Renal cortex interstitium (tissue), 15 donors: Measurements from ENCODE around the gene SLC10A4. TPM values are rescaled to one million over a fixed set of nuclear protein-coding genes. Genes with fewer than 3 reads are reported as not detected.
A peak's percentile ranks its signal among the peaks of the same experiment; 100 is the strongest.
"Not testable (repeated sequence)": the region's sequence is repeated elsewhere in the genome, so short reads cannot be mapped to it uniquely, and the experiment has no call there.

Experiments
- DNase-seq, 11 donors: peaks; one replicate each; pipeline ENCODE4 v3.0.0-alpha.2; 2013; ENCODE audit warnings: low read depth in 9 of 11, low spot score in 4 of 11; ENCODE audit errors: extremely low read depth in 1 of 11
- long read RNA-seq, 16 experiments: transcript quantifications; one replicate each; lab custom pipeline, GENCODE V29; 2026
- polyA plus RNA-seq, 3 donors: library from polyadenylated mRNA; unstranded; fragments of 120-200 nt; gene quantifications; one replicate each; pipeline ENCODE4 v1.2.1, GENCODE V29; 2013; ENCODE audit not compliant: insufficient read length in 3 of 3

SLC10A4 gene
- under 1 TPM; 0.25 to 0.54 (median 0.30) TPM for polyA plus RNA-seq
- long read RNA-seq, donor 1: 0 reads
- long read RNA-seq, donor 2: 0 reads
- long read RNA-seq, donor 3, partial matches to known transcripts: 0 of 1 reads
- long read RNA-seq, donor 3, other reads (novel, unspliced or antisense): 0 of 1 reads
- long read RNA-seq, donor 4: 0 reads
- long read RNA-seq, donor 5: 0 reads
- long read RNA-seq, donor 6, partial matches to known transcripts: 0 of 1 reads
- long read RNA-seq, donor 6, other reads (novel, unspliced or antisense): 0 of 1 reads
- long read RNA-seq, donor 7: 0 reads
- long read RNA-seq, donor 8: 0 reads
- long read RNA-seq, donor 9: 0 reads
- long read RNA-seq, donor 10: 0 reads
- long read RNA-seq, donor 11: 0 reads
- long read RNA-seq, donor 12: 0 reads
- long read RNA-seq, donor 13: 0 reads
- long read RNA-seq, donor 14: 0 reads
- long read RNA-seq, donor 15: 0 reads
- long read RNA-seq, donor 16, partial matches to known transcripts: 0 of 1 reads
- long read RNA-seq, donor 16, other reads (novel, unspliced or antisense): 0 of 1 reads

- DNase-seq: no peak
Measured at GRCh38 chr4:48483006-48483776, at the start of gene SLC10A4. SLC10A4 (plus strand) TSS chr4:48483343; CDS start chr4:48483562, 219 bp downstream.

GRCh38 chr4:48436318-48436717, 46.8 kb upstream of the SLC10A4 start:
- no peak for DNase-seq

GRCh38 chr4:48439988-48440387, 43.2 kb upstream of the SLC10A4 start:
- DNase-seq: no peak

GRCh38 chr4:48440914-48441313, 42.2 kb upstream of the SLC10A4 start:
- not testable (repeated sequence) for DNase-seq

- no peak for DNase-seq
Measured at GRCh38 chr4:48445704-48446103, 37.4 kb upstream of the SLC10A4 start.

GRCh38 chr4:48446642-48447041, 36.5 kb upstream of the SLC10A4 start:
- no peak for DNase-seq

GRCh38 chr4:48449151-48449550, 34.0 kb upstream of the SLC10A4 start:
- no peak for DNase-seq

- no peak for DNase-seq
Measured at GRCh38 chr4:48450740-48451139, 32.4 kb upstream of the SLC10A4 start.

- DNase-seq: not testable (repeated sequence)
Measured at GRCh38 chr4:48451656-48452055, 31.5 kb upstream of the SLC10A4 start.

- DNase-seq: no peak
Measured at GRCh38 chr4:48454591-48454990, 28.6 kb upstream of the SLC10A4 start.

GRCh38 chr4:48461000-48461399, 22.1 kb upstream of the SLC10A4 start:
- DNase-seq: no peak

- DNase-seq: peak in 2 of 11 donors; percentile 27 to 33
Measured at GRCh38 chr4:48462363-48462762, 20.8 kb upstream of the SLC10A4 start.

GRCh38 chr4:48467442-48467841, 15.7 kb upstream of the SLC10A4 start:
- DNase-seq: no peak

GRCh38 chr4:48467891-48468290, 15.3 kb upstream of the SLC10A4 start:
- no peak for DNase-seq

GRCh38 chr4:48470137-48470536, 13.0 kb upstream of the SLC10A4 start:
- no peak for DNase-seq

GRCh38 chr4:48470570-48470969, 12.6 kb upstream of the SLC10A4 start:
- no peak for DNase-seq

- DNase-seq: no peak
Measured at GRCh38 chr4:48472794-48473193, 10.3 kb upstream of the SLC10A4 start.

- no peak for DNase-seq
Measured at GRCh38 chr4:48475770-48476169, 7.4 kb upstream of the SLC10A4 start.

- DNase-seq: no peak
Measured at GRCh38 chr4:48478273-48478672, 4.9 kb upstream of the SLC10A4 start.

- DNase-seq: no peak
Measured at GRCh38 chr4:48481581-48481980, 1.6 kb upstream of the SLC10A4 start.
